Osteoblast (primary cell): ENCODE measurements around the gene RIMS1. TPM values are rescaled to one million over a fixed set of nuclear protein-coding genes. Genes with fewer than 3 reads are reported as not detected.

Source experiments
- DNase-seq: peaks from one replicate; pipeline ENCODE4 v3.0.0; 2011; ENCODE audit warnings: low spot score, mixed read lengths; ENCODE audit not compliant: insufficient read length; ENCODE audit errors: missing footprints
- H2AFZ ChIP-seq: 2 replicates; pipeline ENCODE4 v1.6.0; 2011; ENCODE audit warnings: mild to moderate bottlenecking, low read length
- H3K27ac ChIP-seq: 2 replicates; pipeline ENCODE4 v1.5.1; 2011; ENCODE audit warnings: mild to moderate bottlenecking, low read depth, low read length, moderate library complexity
- H3K27me3 ChIP-seq: 2 replicates; pipeline ENCODE4 v1.6.0; 2012; ENCODE audit warnings: mild to moderate bottlenecking, control low read depth, inconsistent platforms, low read length, moderate library complexity; ENCODE audit not compliant: insufficient read depth
- H3K36me3 ChIP-seq: 2 replicates; pipeline ENCODE4 v1.5.1; 2011; ENCODE audit warnings: mild to moderate bottlenecking, low read length, control low read depth, moderate library complexity; ENCODE audit not compliant: insufficient read depth
- H3K4me1 ChIP-seq: 2 replicates; pipeline ENCODE4 v1.5.1; 2011; ENCODE audit warnings: mild to moderate bottlenecking, low read length, control low read depth, moderate library complexity; ENCODE audit not compliant: insufficient read depth
- H3K4me2 ChIP-seq: 2 replicates; pipeline ENCODE4 v1.6.0; 2011; ENCODE audit warnings: mild to moderate bottlenecking, low read length; ENCODE audit not compliant: insufficient read depth
- H3K4me3 ChIP-seq: fragments of 200-600 bp; sonication (generic); 3 replicates; pipeline ENCODE4 v1.5.1; 2012; ENCODE audit warnings: mild to moderate bottlenecking, low read length, inconsistent platforms; ENCODE audit not compliant: insufficient read depth
- H3K79me2 ChIP-seq: 2 replicates; pipeline ENCODE4 v1.6.0; 2012; ENCODE audit warnings: mild to moderate bottlenecking, low read length, control low read depth, inconsistent platforms; ENCODE audit not compliant: insufficient read depth
- H3K9me3 ChIP-seq: 2 replicates; pipeline ENCODE4 v1.5.1; 2011; ENCODE audit warnings: low read depth, low read length, control low read depth
- H4K20me1 ChIP-seq: 2 replicates; pipeline ENCODE4 v1.6.0; 2012; ENCODE audit warnings: mild to moderate bottlenecking, low read length, control low read depth; ENCODE audit not compliant: insufficient read depth
- CTCF ChIP-seq: IDR thresholded peaks from 2 replicates; pipeline ENCODE4 v1.5.1; 2011; ENCODE audit warnings: mild to moderate bottlenecking, low read depth, low read length, moderate library complexity; ENCODE audit errors: extremely low read depth
- total RNA-seq: library from RNA; depleted of rRNA; stranded (reverse); fragments of >200 nt; gene quantifications from 2 replicates; pipeline ENCODE4 v1.2.3, GENCODE V29; 2012

Gene RIMS1
- total RNA-seq, 1 donor = 13.4 TPM

GRCh38 chr6:72031471-72031870, 145.1 kb downstream of the RIMS1 start:
- Histone ChIP-seq H2AFZ (no peak overlapping the region), H3K4me2 (no peak overlapping the region), H3K36me3 (no peaks in the 10 kb centered on the region), H3K27ac (no peak overlapping the region), H3K4me3 (no peak overlapping the region), H3K27me3 (no peaks in the 10 kb centered on the region), H4K20me1 (no peaks in the 10 kb centered on the region), H3K4me1 (no peaks in the 10 kb centered on the region), H3K79me2 (no peaks in the 10 kb centered on the region), H3K9me3 (no peaks in the 10 kb centered on the region)
- DNase-seq = no peak
- no peak for TF ChIP-seq CTCF

DNA sequence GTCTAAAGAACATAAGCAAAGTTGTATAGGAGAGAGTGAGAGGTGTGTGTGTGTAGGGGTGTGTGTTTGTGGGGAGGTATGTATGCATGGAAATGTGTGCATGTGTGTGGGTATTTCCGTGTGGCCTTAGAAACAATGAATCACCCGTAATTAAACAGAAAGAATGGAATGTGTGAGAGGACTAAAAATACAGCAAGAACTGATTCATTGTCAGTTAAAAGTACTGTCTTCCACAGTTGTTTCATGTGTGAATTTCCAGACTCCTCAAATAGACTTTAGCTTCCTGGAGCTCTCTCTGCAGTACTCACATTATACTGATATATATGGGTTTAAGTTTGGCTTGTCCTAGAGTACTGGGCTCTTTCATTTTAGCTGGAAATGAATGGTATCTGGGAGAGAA, 145.7 kb downstream of the RIMS1 start:
- H4K20me1 ChIP-seq = no peaks in the 10 kb centered on the region
- no peak for DNase-seq
- H3K4me1 ChIP-seq = no peaks in the 10 kb centered on the region
- no peak overlapping the region for H3K4me2 ChIP-seq
- no peaks in the 10 kb centered on the region for H3K27me3 ChIP-seq
- no peak overlapping the region for H2AFZ ChIP-seq
- H3K4me3 ChIP-seq = no peak overlapping the region
- H3K9me3 ChIP-seq = no peaks in the 10 kb centered on the region
- TF ChIP-seq CTCF = no peak
- no peaks in the 10 kb centered on the region for H3K79me2 ChIP-seq
- no peaks in the 10 kb centered on the region for H3K36me3 ChIP-seq
- no peak overlapping the region for H3K27ac ChIP-seq

GRCh38 chr6:72035486-72035885, 149.1 kb downstream of the RIMS1 start:
- Histone ChIP-seq H3K79me2 (no peaks in the 10 kb centered on the region), H3K9me3 (no peaks in the 10 kb centered on the region), H3K4me1 (no peaks in the 10 kb centered on the region), H2AFZ (no peak overlapping the region), H3K36me3 (no peaks in the 10 kb centered on the region), H3K27me3 (no peaks in the 10 kb centered on the region), H3K4me2 (no peak overlapping the region), H4K20me1 (no peaks in the 10 kb centered on the region), H3K27ac (no peak overlapping the region), H3K4me3 (no peak overlapping the region)
- no peak for DNase-seq
- TF ChIP-seq CTCF = no peak

DNA sequence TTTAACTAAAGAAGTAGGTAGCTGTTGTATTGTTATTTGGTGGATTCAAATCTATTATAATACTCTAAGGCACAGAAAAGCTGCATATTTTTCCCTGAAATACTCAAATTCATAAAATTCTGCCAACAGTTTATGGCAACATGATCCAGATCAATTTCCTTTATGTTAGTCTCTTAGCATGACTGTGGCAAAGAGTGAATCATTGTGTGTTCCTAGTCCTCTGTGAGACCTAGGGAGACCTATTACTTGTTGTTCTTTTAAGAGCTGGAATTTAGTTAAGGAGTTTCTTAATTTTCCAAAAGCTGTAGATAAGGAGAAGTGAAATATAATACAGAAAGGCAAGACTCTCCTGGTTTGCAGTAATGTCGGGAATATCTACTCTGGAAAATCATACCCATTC, 149.6 kb downstream of the RIMS1 start:
- H3K4me2 ChIP-seq = no peak overlapping the region
- no peaks in the 10 kb centered on the region for H3K9me3 ChIP-seq
- no peak overlapping the region for H2AFZ ChIP-seq
- H4K20me1 ChIP-seq = no peaks in the 10 kb centered on the region
- no peak for DNase-seq
- no peaks in the 10 kb centered on the region for H3K36me3 ChIP-seq
- H3K27me3 ChIP-seq = no peaks in the 10 kb centered on the region
- no peak overlapping the region for H3K4me3 ChIP-seq
- H3K27ac ChIP-seq = no peak overlapping the region
- no peaks in the 10 kb centered on the region for H3K4me1 ChIP-seq
- H3K79me2 ChIP-seq = no peaks in the 10 kb centered on the region
- TF ChIP-seq CTCF = no peak
